ENCODE results near the gene CDK16. TPM values are rescaled to one million over a fixed set of nuclear protein-coding genes. Genes with fewer than 3 reads are reported as not detected.

Gene CDK16
- total and polyA plus RNA-seq, 9 of the 15 experiments (the other 6 are each of a cell fraction or from before 2014, with no cell fraction given), result 3.9 to 104 (median 57.5) TPM

- in situ Hi-C loops (cut with MboI), result no loop called here
Observed at GRCh38 chrX:47210661-47211425, 7.6 kb upstream of the CDK16 start.

More at GRCh38 chrX:47210661-47211425, 7.6 kb upstream of the CDK16 start:
- BruUV-seq (replicated peaks), result no TSS peak
- Histone ChIP-seq H3K36me3 (ENCODE audit: control insufficient read depth, insufficient read depth, low read length) (peaks cover 90% of the 10 kb centered on the region), H3K27me3 (ENCODE audit: control insufficient read depth in 2 of 2, insufficient read depth in 2 of 2, low read length in 2 of 2) (no peaks in the 10 kb centered on the region), H3K9ac (ENCODE audit: insufficient read depth in 1 of 2, low read depth in 2 of 2, low read length in 2 of 2) (peak overlapping the region in 1 of 2 experiments; percentile 52; a peak in 1 of 4 replicates), H2AFZ (ENCODE audit: low read depth, low read length) (no peak overlapping the region), H3K4me2 (ENCODE audit: insufficient read depth, low read length) (no peak overlapping the region), H3K27ac (ENCODE audit: extremely low read depth, low read depth, low read length) (no peak overlapping the region), H3K4me3 (no peak overlapping the region), H4K20me1 (replicated peaks; ENCODE audit: control insufficient read depth, insufficient read depth, low read length) (0 out of 2 replicates have a peak, but pooled peaks cover 5% of the 10 kb centered on the region), H3K4me1 (replicated peaks in 1 of 2; ENCODE audit: control insufficient read depth in 2 of 2, insufficient read depth in 2 of 2, low read length in 2 of 2) (no peaks in the 10 kb centered on the region; a peak in 1 of 5 replicates), H3K9me1 (ENCODE audit: control insufficient read depth, insufficient read depth, low read length) (no peaks in the 10 kb centered on the region), H3K79me2 (ENCODE audit: control insufficient read depth, insufficient read depth, low read length) (no peaks in the 10 kb centered on the region), H3K9me3 (replicated peaks; ENCODE audit: control insufficient read depth, insufficient read depth, low read depth, low read length) (no peaks in the 10 kb centered on the region)
- intact Hi-C loops (cut with micrococcal nuclease), result no loop called here
- 93% methylated on average over 9 of the region's 15 CpGs for WGBS (ENCODE audit: insufficient coverage, low coverage, missing lambda C conversion rate)
- ATAC-seq (no peak), FAIRE-seq (no peak), DNase-seq (ENCODE audit: extremely low read depth in 1 of 4, low spot score in 3 of 4) (no peak)
- POLR2A ChIA-PET, result interaction anchor here (0.7 kb wide), 1 partner anchor 10 kb away, joined by 3 read pairs; no protein-coding TSS in a partner anchor
- TF ChIP-seq FOXM1 (IDR thresholded peaks at IDR 0.05; ENCODE audit: low read depth) (no peak), FOXM1 (CRISPR knock-in tag; IDR thresholded peaks at IDR 0.05; ENCODE audit: low read depth) (no peak), ZNF77 (CRISPR knock-in tag; IDR thresholded peaks at IDR 0.05) (no peak), PREB (CRISPR knock-in tag; IDR thresholded peaks at IDR 0.05) (no peak), MCM5 (IDR thresholded peaks at IDR 0.05; ENCODE audit: low read depth) (no peak), KDM1A (IDR thresholded peaks at IDR 0.05) (no peak)
- CTCF ChIA-PET (ENCODE audit: low intra/inter-chr PET ratio), result no interaction called here
